BLaER1 (cell line): ENCODE measurements around the gene TSPAN5.

ENCODE experiments used
- H3K27ac ChIP-seq: shearing (Covaris generic); formaldehyde crosslinking; 2 replicates; pipeline ENCODE4 v1.8.1; 2022
- H3K27me3 ChIP-seq: shearing (Covaris generic); formaldehyde crosslinking; 2 replicates; pipeline ENCODE4 v1.8.1; 2022
- H3K36me3 ChIP-seq: shearing (Covaris generic); formaldehyde crosslinking; 2 replicates; pipeline ENCODE4 v1.8.1; 2022
- H3K4me1 ChIP-seq: shearing (Covaris generic); formaldehyde crosslinking; 2 replicates; pipeline ENCODE4 v1.8.1; 2022
- H3K4me2 ChIP-seq: shearing (Covaris generic); formaldehyde crosslinking; 2 replicates; pipeline ENCODE4 v1.8.1; 2022
- H3K4me3 ChIP-seq: shearing (Covaris generic); formaldehyde crosslinking; 2 replicates; pipeline ENCODE4 v1.8.1; 2022
- H3K9ac ChIP-seq: shearing (Covaris generic); formaldehyde crosslinking; 2 replicates; pipeline ENCODE4 v1.8.1; 2022
- H3K9me3 ChIP-seq: shearing (Covaris generic); formaldehyde crosslinking; 2 replicates; pipeline ENCODE4 v1.8.1; 2022
- H4K20me1 ChIP-seq: shearing (Covaris generic); formaldehyde crosslinking; 2 replicates; pipeline ENCODE4 v1.8.1; 2022
- Cebpa-rat ChIP-seq: shearing (Covaris generic); IDR thresholded peaks from 2 replicates; pipeline ENCODE4 v1.8.1; 2022

Gene TSPAN5

GRCh38 chr4:98653890-98654867, 4.2 kb downstream of the TSPAN5 start:
- no peak for TF ChIP-seq Cebpa-rat
- Histone ChIP-seq H3K4me2 (no peak overlapping the region), H3K4me1 (no peaks in the 10 kb centered on the region), H3K4me3 (no peak overlapping the region), H3K9ac (no peak overlapping the region), H3K9me3 (peaks cover 23% of the 10 kb centered on the region), H3K27me3 (no peaks in the 10 kb centered on the region), H3K36me3 (no peaks in the 10 kb centered on the region), H3K27ac (no peak overlapping the region), H4K20me1 (no peaks in the 10 kb centered on the region)

- no peak for TF ChIP-seq Cebpa-rat
- Histone ChIP-seq H3K4me2 (no peak overlapping the region), H3K36me3 (no peaks in the 10 kb centered on the region), H3K27ac (no peak overlapping the region), H3K4me1 (no peaks in the 10 kb centered on the region), H3K4me3 (no peak overlapping the region), H3K27me3 (no peaks in the 10 kb centered on the region), H4K20me1 (no peaks in the 10 kb centered on the region), H3K9ac (no peak overlapping the region), H3K9me3 (peaks cover 11% of the 10 kb centered on the region)
These were observed 5.4 kb downstream of the TSPAN5 start for GRCh38 chr4:98652996-98653395.

DNA sequence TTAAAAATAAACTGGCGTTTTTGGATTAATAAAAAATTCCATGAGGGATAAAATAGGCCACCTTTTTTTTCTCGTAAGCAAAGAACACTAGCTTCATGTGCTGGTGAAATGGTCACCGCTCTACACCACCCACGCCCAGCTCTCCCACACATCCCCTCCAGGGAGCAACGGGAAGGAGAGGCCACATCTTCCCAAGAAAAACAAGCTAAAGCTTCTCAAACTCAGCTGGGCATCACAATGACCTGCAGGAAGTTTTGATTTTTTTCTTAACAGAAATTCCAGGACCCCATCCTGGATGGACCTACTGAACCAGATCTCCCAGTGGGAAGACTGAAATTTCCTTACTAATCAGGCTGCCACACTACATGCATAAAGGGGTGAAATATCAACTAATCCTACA, 9.8 kb downstream of the TSPAN5 start:
- no peak for TF ChIP-seq Cebpa-rat
- no peak overlapping the region for H3K9ac ChIP-seq
- H3K4me1 ChIP-seq, result no peaks in the 10 kb centered on the region
- H3K27me3 ChIP-seq, result no peaks in the 10 kb centered on the region
- H3K36me3 ChIP-seq, result no peaks in the 10 kb centered on the region
- H3K4me2 ChIP-seq, result no peak overlapping the region
- no peaks in the 10 kb centered on the region for H3K9me3 ChIP-seq
- no peak overlapping the region for H3K27ac ChIP-seq
- no peak overlapping the region for H3K4me3 ChIP-seq
- no peaks in the 10 kb centered on the region for H4K20me1 ChIP-seq

- H3K27me3 ChIP-seq, result no peaks in the 10 kb centered on the region
- TF ChIP-seq Cebpa-rat, result no peak
- H3K36me3 ChIP-seq, result no peaks in the 10 kb centered on the region
- H3K27ac ChIP-seq, result no peak overlapping the region
- H4K20me1 ChIP-seq, result no peaks in the 10 kb centered on the region
- H3K4me1 ChIP-seq, result no peaks in the 10 kb centered on the region
- no peaks in the 10 kb centered on the region for H3K9me3 ChIP-seq
- no peak overlapping the region for H3K4me2 ChIP-seq
- no peak overlapping the region for H3K9ac ChIP-seq
- no peak overlapping the region for H3K4me3 ChIP-seq
These were observed 12.0 kb downstream of the TSPAN5 start for GRCh38 chr4:98646422-98646821.

DNA sequence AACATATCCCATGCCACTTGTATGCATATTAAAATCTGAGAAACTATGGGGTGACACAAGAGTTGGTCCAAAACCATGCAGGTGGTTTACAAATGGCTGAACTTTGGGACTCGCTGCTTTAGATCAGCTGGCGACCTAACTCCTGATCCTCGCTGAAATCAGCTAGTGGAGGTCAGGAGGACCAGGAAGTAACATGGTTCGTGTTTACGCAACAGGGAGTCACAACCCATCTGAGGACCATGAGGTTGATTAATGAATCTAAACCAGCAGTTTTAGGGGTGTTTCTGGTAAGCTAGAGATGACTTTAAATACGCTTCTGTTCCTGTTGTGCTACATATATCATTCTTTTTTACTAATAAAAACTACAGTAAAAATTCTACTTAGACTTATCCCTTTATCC, 12.9 kb downstream of the TSPAN5 start:
- H3K27me3 ChIP-seq, result no peaks in the 10 kb centered on the region
- TF ChIP-seq Cebpa-rat, result no peak
- no peaks in the 10 kb centered on the region for H3K9me3 ChIP-seq
- H3K4me2 ChIP-seq, result no peak overlapping the region
- H4K20me1 ChIP-seq, result no peaks in the 10 kb centered on the region
- no peak overlapping the region for H3K9ac ChIP-seq
- H3K4me1 ChIP-seq, result no peaks in the 10 kb centered on the region
- no peaks in the 10 kb centered on the region for H3K36me3 ChIP-seq
- no peak overlapping the region for H3K4me3 ChIP-seq
- no peak overlapping the region for H3K27ac ChIP-seq

DNA sequence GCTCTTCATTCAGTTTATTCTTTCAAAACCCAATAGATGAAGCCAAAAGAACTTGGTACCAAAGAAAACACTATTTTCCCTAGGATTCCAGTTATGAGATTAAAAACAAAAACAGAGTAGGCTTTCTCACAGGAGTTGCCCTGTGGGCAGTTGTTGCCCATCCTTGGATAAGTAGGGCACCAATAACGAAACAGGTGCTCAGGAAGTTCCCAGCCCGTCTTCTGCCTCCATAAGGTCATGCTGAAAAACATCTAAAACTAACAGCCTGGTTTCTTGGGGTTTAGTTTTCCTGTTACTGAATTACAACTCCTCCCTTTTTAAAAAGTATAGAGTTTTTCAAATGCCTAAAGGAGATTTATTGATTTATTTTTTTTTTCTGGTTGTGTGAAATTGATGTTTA, 14.7 kb downstream of the TSPAN5 start:
- H3K4me2 ChIP-seq, result no peak overlapping the region
- no peaks in the 10 kb centered on the region for H3K4me1 ChIP-seq
- H4K20me1 ChIP-seq, result no peaks in the 10 kb centered on the region
- no peak for TF ChIP-seq Cebpa-rat
- H3K27ac ChIP-seq, result no peak overlapping the region
- H3K9ac ChIP-seq, result no peak overlapping the region
- H3K4me3 ChIP-seq, result no peak overlapping the region
- no peaks in the 10 kb centered on the region for H3K36me3 ChIP-seq
- no peaks in the 10 kb centered on the region for H3K27me3 ChIP-seq
- no peaks in the 10 kb centered on the region for H3K9me3 ChIP-seq

DNA sequence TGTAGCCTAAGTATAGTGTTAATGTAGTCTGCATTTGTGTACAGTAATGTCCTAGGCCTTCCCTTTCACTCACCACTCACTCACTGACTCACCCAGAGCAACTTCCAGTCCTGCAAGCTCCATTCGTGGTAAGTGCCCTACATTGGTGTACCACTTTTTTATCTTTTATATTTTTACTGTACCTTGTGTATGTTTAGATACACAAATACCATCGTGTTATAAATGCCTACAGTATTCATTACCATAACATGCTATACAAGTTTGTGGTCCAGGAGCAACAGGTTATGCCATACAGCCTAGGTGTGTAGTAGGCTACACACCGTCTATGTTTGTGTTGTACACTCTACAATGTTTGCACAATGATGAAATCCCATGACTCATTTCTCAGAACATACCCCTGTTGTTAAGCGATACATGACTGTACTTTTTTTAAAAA, 15.4 kb downstream of the TSPAN5 start:
- H3K4me3 ChIP-seq, result no peak overlapping the region
- no peaks in the 10 kb centered on the region for H3K27me3 ChIP-seq
- no peak overlapping the region for H3K9ac ChIP-seq
- no peaks in the 10 kb centered on the region for H4K20me1 ChIP-seq
- no peak overlapping the region for H3K27ac ChIP-seq
- H3K4me1 ChIP-seq, result no peaks in the 10 kb centered on the region
- no peak overlapping the region for H3K4me2 ChIP-seq
- H3K36me3 ChIP-seq, result no peaks in the 10 kb centered on the region
- H3K9me3 ChIP-seq, result no peaks in the 10 kb centered on the region
- TF ChIP-seq Cebpa-rat, result no peak

DNA sequence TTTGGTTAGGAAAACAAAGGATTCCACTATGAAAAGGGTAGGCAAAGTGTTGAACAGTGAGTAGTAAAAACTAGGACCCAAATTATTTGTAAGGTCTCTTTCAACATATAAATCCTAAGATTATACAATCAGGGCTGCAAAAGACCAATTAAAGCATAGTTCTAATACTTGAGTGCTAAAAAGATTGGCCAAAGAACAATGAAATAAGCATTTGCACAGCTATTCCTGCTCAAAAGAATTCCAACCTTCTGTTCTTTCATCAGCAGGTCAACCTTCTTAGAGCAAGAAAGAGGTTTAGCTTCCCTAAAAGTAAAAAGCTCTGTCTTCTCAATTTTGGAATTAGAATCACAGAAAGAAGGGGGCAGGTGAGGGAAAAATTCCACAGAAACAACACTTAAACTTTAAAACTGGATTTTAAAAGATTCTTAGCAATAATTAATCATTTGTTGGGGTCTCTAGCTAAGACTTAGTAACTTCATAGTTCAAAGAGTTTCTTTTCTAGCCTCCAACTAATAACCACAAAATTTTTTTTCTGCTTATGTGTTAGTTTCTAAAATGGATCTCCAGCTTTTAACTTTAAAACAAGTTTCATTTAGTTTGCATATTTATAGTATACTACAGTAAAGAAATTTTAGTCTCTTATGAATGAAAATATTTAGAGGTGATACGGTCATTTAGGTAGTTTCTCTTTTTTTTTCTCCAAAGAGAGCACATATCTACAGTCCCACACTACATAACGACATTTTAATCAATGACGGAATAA, 16.3 kb downstream of the TSPAN5 start:
- no peaks in the 10 kb centered on the region for H3K9me3 ChIP-seq
- H3K27me3 ChIP-seq, result no peaks in the 10 kb centered on the region
- no peaks in the 10 kb centered on the region for H3K36me3 ChIP-seq
- H3K9ac ChIP-seq, result no peak overlapping the region
- no peak overlapping the region for H3K27ac ChIP-seq
- no peak overlapping the region for H3K4me3 ChIP-seq
- no peak for TF ChIP-seq Cebpa-rat
- H4K20me1 ChIP-seq, result no peaks in the 10 kb centered on the region
- no peaks in the 10 kb centered on the region for H3K4me1 ChIP-seq
- no peak overlapping the region for H3K4me2 ChIP-seq

- Histone ChIP-seq H3K9me3 (no peaks in the 10 kb centered on the region), H3K4me2 (no peak overlapping the region), H3K27ac (no peak overlapping the region), H3K4me3 (no peak overlapping the region), H3K9ac (no peak overlapping the region), H3K27me3 (no peaks in the 10 kb centered on the region), H4K20me1 (no peaks in the 10 kb centered on the region), H3K4me1 (no peaks in the 10 kb centered on the region), H3K36me3 (no peaks in the 10 kb centered on the region)
- no peak for TF ChIP-seq Cebpa-rat
These were observed 17.0 kb downstream of the TSPAN5 start for GRCh38 chr4:98641376-98641775.

DNA sequence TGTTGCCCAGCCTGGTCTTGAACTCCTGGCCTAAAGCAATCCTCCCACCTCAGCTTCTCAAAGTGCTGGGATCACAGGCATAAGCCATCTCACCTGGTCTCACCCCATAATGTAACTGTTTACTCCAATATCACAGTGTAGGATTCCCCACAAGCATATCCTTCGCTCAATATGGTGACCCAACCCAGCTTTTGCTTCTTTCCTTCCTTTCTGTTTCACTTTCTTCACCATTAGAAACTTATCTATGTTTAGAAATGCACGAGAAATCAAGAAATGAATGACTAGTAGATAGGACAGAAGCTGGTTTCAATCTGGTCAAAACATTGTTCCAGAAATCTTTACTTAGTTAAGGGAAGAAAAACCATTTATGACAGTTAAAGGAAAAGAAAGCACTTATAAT, 18.9 kb downstream of the TSPAN5 start:
- no peak overlapping the region for H3K4me3 ChIP-seq
- H3K4me1 ChIP-seq, result no peaks in the 10 kb centered on the region
- H3K4me2 ChIP-seq, result no peak overlapping the region
- H3K9ac ChIP-seq, result no peak overlapping the region
- H3K36me3 ChIP-seq, result no peaks in the 10 kb centered on the region
- H4K20me1 ChIP-seq, result no peaks in the 10 kb centered on the region
- no peak for TF ChIP-seq Cebpa-rat
- H3K27ac ChIP-seq, result no peak overlapping the region
- no peaks in the 10 kb centered on the region for H3K27me3 ChIP-seq
- no peaks in the 10 kb centered on the region for H3K9me3 ChIP-seq
